ENCODE results near the gene NELFE. TPM values are rescaled to one million over a fixed set of nuclear protein-coding genes. Genes with fewer than 3 reads are reported as not detected.
"Not testable (repeated sequence)": the region's sequence is repeated elsewhere in the genome, so short reads cannot be mapped to it uniquely, and the experiment has no call there.

Gene NELFE
- total RNA-seq, 1 experiment from 2014 or later, result 90.7 TPM

DNA sequence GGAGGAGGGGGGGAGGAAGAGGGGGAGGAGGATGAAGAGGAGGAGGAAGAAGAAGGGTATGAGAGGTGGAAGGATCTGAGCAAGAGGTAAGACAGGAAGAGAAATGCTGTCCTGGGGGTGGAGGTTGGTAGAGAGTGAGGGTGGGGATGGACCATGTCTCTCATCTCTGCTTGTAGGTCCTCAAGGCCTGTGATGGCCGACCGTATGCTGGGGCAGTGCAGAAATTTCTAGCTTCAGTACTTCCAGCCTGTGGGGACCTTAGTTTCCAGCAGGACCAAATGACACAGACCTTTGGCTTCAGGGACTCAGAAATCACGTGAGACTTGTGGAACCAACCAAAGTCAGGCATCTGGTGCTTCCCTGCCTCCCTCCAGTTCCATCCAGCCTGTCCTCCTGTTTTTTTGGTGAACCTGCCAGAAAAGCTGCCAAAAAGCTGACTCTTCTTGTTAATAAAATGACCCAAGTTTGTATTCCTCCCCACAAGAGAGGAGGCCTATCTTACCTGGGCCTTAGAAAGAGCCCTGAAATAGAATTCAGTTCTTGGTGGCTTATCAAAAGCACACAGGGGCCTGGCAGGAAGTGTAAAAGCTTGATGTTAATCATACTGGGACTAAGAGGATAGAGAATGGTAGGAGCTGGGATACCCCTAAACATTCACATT lies 20.6 kb upstream of the NELFE start:
- ChIA-PET POLR2A (interaction anchor here (0.6 kb wide), 1 partner anchor 216 kb away, joined by 3 read pairs; no protein-coding TSS in a partner anchor), CTCF (interaction anchor here (0.6 to 0.7 kb wide), 3 partner anchors 9 to 142 kb away, joined by 3 to 4 read pairs (median 3); no protein-coding TSS in a partner anchor)
- H3K4me3 Mint-ChIP-seq (ENCODE audit: unreplicated experiment), result no peak overlapping the region
- no peaks in the 10 kb centered on the region for H3K4me1 Mint-ChIP-seq (ENCODE audit: insufficient read depth, unreplicated experiment)
- no peaks in the 10 kb centered on the region for H3K27me3 Mint-ChIP-seq (ENCODE audit: insufficient read depth, unreplicated experiment)
- no peak for DNase-seq (ENCODE audit: unreplicated experiment)
- BruUV-seq (replicated peaks), result no TSS peak
- intact Hi-C loops (cut with micrococcal nuclease), result loop anchor here (10.0 kb wide), 1 partner anchor 175 kb away; the partner anchor contains the start of genes PPT2 and PRRT1
- H3K36me3 Mint-ChIP-seq (ENCODE audit: insufficient read depth, unreplicated experiment), result peaks cover 13% of the 10 kb centered on the region
- TF ChIP-seq, protein P1, sequence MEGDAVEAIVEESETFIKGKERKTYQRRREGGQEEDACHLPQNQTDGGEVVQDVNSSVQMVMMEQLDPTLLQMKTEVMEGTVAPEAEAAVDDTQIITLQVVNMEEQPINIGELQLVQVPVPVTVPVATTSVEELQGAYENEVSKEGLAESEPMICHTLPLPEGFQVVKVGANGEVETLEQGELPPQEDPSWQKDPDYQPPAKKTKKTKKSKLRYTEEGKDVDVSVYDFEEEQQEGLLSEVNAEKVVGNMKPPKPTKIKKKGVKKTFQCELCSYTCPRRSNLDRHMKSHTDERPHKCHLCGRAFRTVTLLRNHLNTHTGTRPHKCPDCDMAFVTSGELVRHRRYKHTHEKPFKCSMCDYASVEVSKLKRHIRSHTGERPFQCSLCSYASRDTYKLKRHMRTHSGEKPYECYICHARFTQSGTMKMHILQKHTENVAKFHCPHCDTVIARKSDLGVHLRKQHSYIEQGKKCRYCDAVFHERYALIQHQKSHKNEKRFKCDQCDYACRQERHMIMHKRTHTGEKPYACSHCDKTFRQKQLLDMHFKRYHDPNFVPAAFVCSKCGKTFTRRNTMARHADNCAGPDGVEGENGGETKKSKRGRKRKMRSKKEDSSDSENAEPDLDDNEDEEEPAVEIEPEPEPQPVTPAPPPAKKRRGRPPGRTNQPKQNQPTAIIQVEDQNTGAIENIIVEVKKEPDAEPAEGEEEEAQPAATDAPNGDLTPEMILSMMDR (IDR thresholded peaks at IDR 0.05; ENCODE audit: unreplicated experiment), result no peak
- H3K27ac Mint-ChIP-seq (ENCODE audit: low read depth, unreplicated experiment), result peak overlapping the region; percentile 6
- H3K9me3 Mint-ChIP-seq (ENCODE audit: unreplicated experiment), result no peaks in the 10 kb centered on the region

DNA sequence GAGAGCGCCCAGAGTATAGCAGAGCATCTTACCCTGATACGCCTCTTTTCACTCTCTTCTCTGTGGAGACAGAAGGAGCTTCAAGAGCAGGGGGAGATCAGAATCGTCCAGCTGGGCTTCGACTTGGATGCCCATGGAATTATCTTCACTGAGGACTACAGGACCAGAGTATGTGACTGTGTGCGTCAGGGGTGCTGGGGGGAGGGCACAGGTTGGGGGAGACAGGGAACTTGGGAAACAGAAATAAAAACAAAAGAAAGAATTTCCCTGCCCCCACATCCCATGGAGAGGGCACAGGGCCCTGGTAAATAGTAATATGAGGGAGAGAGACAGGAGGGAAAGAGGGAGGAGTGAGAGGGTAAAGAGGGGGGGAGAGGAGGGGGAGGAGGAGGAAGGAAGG lies 20.1 kb upstream of the NELFE start:
- Mint-ChIP-seq H3K27ac (ENCODE audit: low read depth, unreplicated experiment) (no peak overlapping the region), H3K36me3 (ENCODE audit: insufficient read depth, unreplicated experiment) (peaks cover 14% of the 10 kb centered on the region), H3K4me3 (ENCODE audit: unreplicated experiment) (no peak overlapping the region), H3K9me3 (ENCODE audit: unreplicated experiment) (no peaks in the 10 kb centered on the region), H3K4me1 (ENCODE audit: insufficient read depth, unreplicated experiment) (no peaks in the 10 kb centered on the region), H3K27me3 (ENCODE audit: insufficient read depth, unreplicated experiment) (no peaks in the 10 kb centered on the region)
- POLR2A ChIA-PET, result no interaction called here
- BruUV-seq (replicated peaks), result no TSS peak
- TF ChIP-seq, protein P1 (IDR thresholded peaks at IDR 0.05; ENCODE audit: unreplicated experiment), result no peak
- CTCF ChIA-PET, result interaction anchor here (0.6 kb wide), 1 partner anchor 142 kb away, joined by 3 read pairs; no protein-coding TSS in a partner anchor
- no peak for DNase-seq (ENCODE audit: unreplicated experiment)
- intact Hi-C loops (cut with micrococcal nuclease), result loop anchor here (10.0 kb wide), 1 partner anchor 176 kb away; the partner anchor contains the start of genes PPT2 and PRRT1

DNA sequence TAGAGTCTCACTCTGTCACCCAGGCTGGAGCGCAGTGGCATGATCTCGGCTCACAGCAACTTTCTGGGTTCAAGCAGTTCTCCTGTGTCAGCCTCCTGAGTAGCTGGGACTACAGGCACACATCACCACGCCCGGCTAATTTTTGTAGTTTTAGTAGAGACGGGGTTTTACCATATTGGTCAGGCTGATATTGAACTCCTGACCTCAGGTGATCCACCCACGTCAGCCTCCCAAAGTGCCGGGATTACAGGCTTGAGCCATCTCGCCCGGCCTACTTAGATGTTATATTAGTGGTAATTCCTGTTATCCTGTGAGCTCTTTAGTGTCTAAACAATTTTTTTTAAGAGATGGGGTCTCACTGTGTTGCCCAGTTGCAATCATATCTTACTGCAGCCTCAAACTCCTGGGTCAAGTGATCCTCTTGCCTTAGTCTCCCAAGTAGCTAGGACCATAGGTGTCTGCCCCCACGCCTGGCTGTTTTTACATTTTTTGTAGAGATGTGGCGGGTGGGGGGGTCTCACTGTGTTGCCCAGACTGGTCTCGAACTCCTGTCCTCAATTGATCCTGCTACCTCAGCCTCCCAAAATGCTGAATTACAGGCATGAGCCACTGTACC lies 19.2 kb upstream of the NELFE start:
- ChIA-PET POLR2A (no interaction called here), CTCF (no interaction called here)
- BruUV-seq (replicated peaks), result no TSS peak
- H3K36me3 Mint-ChIP-seq (ENCODE audit: insufficient read depth, unreplicated experiment), result peaks cover 23% of the 10 kb centered on the region
- DNase-seq (ENCODE audit: unreplicated experiment), result no peak
- no peaks in the 10 kb centered on the region for H3K27me3 Mint-ChIP-seq (ENCODE audit: insufficient read depth, unreplicated experiment)
- TF ChIP-seq, protein P1 (IDR thresholded peaks at IDR 0.05; ENCODE audit: unreplicated experiment), result no peak
- peaks cover 6% of the 10 kb centered on the region for H3K4me1 Mint-ChIP-seq (ENCODE audit: insufficient read depth, unreplicated experiment)
- H3K9me3 Mint-ChIP-seq (ENCODE audit: unreplicated experiment), result no peaks in the 10 kb centered on the region
- intact Hi-C loops (cut with micrococcal nuclease), result loop anchor here (10.0 kb wide), 1 partner anchor 177 kb away; the partner anchor contains the start of genes PPT2 and PRRT1
- H3K4me3 Mint-ChIP-seq (ENCODE audit: unreplicated experiment), result no peak overlapping the region
- no peak overlapping the region for H3K27ac Mint-ChIP-seq (ENCODE audit: low read depth, unreplicated experiment)

DNA sequence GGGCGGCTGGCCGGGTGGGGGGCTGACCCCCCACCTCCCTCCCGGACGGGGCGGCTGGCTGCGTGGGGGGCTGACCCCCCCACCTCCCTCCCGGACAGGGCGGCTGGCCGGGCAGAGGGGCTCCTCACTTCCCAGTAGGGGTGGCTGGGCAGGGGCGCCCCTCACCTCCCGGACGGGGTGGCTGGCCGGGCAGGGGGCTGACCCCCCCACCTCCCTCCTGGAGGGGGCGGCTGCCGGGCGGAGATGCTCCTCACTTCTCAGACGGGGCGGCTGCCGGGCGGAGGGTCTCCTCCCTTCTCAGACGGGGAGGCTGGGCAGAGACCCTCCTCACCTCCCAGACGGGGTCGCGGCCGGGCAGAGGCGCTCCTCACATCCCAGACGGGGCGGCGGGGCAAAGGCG lies 17.3 kb upstream of the NELFE start:
- not testable (repeated sequence) for H3K4me1 Mint-ChIP-seq (ENCODE audit: insufficient read depth, unreplicated experiment); H3K27me3 Mint-ChIP-seq (ENCODE audit: insufficient read depth, unreplicated experiment); BruUV-seq (replicated peaks); H3K9me3 Mint-ChIP-seq (ENCODE audit: unreplicated experiment); H3K27ac Mint-ChIP-seq (ENCODE audit: low read depth, unreplicated experiment); DNase-seq (ENCODE audit: unreplicated experiment); H3K4me3 Mint-ChIP-seq (ENCODE audit: unreplicated experiment)
- H3K36me3 Mint-ChIP-seq (ENCODE audit: insufficient read depth, unreplicated experiment), result peaks cover 36% of the 10 kb centered on the region
- ChIA-PET CTCF (interaction anchor here (0.7 kb wide), 1 partner anchor 892 kb away, joined by 3 read pairs; no protein-coding TSS in a partner anchor), POLR2A (interaction anchor here (0.6 kb wide), 1 partner anchor 140 kb away, joined by 3 read pairs; no protein-coding TSS in a partner anchor)
- intact Hi-C loops (cut with micrococcal nuclease), result loop anchor here (10.0 kb wide), 1 partner anchor 179 kb away; the partner anchor contains the start of genes PPT2 and PRRT1

Data from MCF 10A (cell line).